HepG2 (cell line): ENCODE data around the gene ZCCHC10. TPM values are rescaled to one million over a fixed set of nuclear protein-coding genes. Genes with fewer than 3 reads are reported as not detected.

Experiments
- ATAC-seq: fragments of 200-7000 bp; cut with Tn5 transposase; 3 replicates; pipeline ENCODE4 v1.9.1; 2020; ENCODE audit warnings: mild to moderate bottlenecking, moderate library complexity
- BruUV-seq: library from RNA; stranded (reverse); fragments of 400-500 nt; replicated peaks from 2 replicates; lab custom pipeline; 2021; lab: Mats Ljungman, UMichigan
- CTCF ChIA-PET: fragments of 300-600 bp; formaldehyde crosslinking; extraction: SDS; loops from one replicate; lab custom pipeline; 2021; ENCODE audit warnings: low total read pairs, inconsistent platforms, low intra/inter-chr PET ratio; lab: Yijun Ruan, JAX
- POLR2A ChIA-PET: fragments of 350-600 bp; sonication (Branson Sonifier 250); formaldehyde crosslinking; loops from one replicate; lab custom pipeline; 2020; ENCODE audit warnings: antibody characterized with exemption, inconsistent platforms; lab: Yijun Ruan, JAX
- DNase-seq: peaks from one replicate; pipeline ENCODE4 v3.0.0-alpha.2; 2015; ENCODE audit warnings: low spot score
- FAIRE-seq: peaks from 3 replicates; lab custom pipeline; 2011; peaks lifted over from hg19 to GRCh38; lab: Jason Lieb, UNC
- H2AFZ ChIP-seq: one replicate; pipeline ENCODE4 v1.6.1; 2011; ENCODE audit warnings: low read length, inconsistent platforms
- H3K27ac ChIP-seq: fragments of 300-600 bp; 3 replicates; pipeline ENCODE4 v1.8.0; 2011; ENCODE audit warnings: mixed run types, mild to moderate bottlenecking, mixed read lengths, low read length, inconsistent platforms; ENCODE audit not compliant: insufficient read depth; ENCODE audit errors: extremely low read length
- H3K27me3 ChIP-seq, 2 experiments: fragments of 200-600 bp in 1 of 2; 2 replicates in 1 of 2; 3 replicates in 1 of 2; pipeline versions ENCODE4 v1.6.0 to v1.8.0; 2011; ENCODE audit warnings: low read length in 2 of 2, mild to moderate bottlenecking in 2 of 2, moderate library complexity in 2 of 2, inconsistent platforms in 1 of 2; ENCODE audit not compliant: insufficient read depth in 2 of 2, control insufficient read depth in 1 of 2
- H3K36me3 ChIP-seq, 2 experiments: fragments of 200-600 bp in 1 of 2; replicated peaks in 1 of 2; 2 replicates in 1 of 2; 3 replicates in 1 of 2; pipeline versions ENCODE4 v1.5.1 to v1.8.0; 2011; ENCODE audit warnings: low read length in 2 of 2, inconsistent platforms in 1 of 2; ENCODE audit not compliant: insufficient read depth in 2 of 2, control insufficient read depth in 1 of 2
- H3K4me1 ChIP-seq: 2 replicates; pipeline ENCODE4 v1.5.1; 2012; ENCODE audit warnings: low read length, inconsistent platforms; ENCODE audit not compliant: insufficient read depth
- H3K4me2 ChIP-seq: 2 replicates; pipeline ENCODE4 v1.6.0; 2011; ENCODE audit warnings: low read depth, low read length, inconsistent platforms
- H3K4me3 ChIP-seq, 3 experiments: fragments of 200-600 bp in 1 of 3; sonication (generic), shearing (Covaris generic) in 1 of 3; replicated peaks in 1 of 3; 2 replicates each; pipeline ENCODE4 v1.5.1; 2011 to 2016; ENCODE audit warnings: low read length in 3 of 3, inconsistent platforms in 2 of 3, low read depth in 2 of 3, mild to moderate bottlenecking in 2 of 3, control low read depth in 1 of 3, mixed read lengths in 1 of 3; ENCODE audit not compliant: insufficient read depth in 1 of 3
- H3K79me2 ChIP-seq: one replicate; pipeline ENCODE4 v1.6.1; 2011; ENCODE audit warnings: low read length, inconsistent platforms; ENCODE audit not compliant: insufficient read depth
- H3K9ac ChIP-seq: 2 replicates; pipeline ENCODE4 v1.6.0; 2011; ENCODE audit warnings: mild to moderate bottlenecking, low read depth, low read length, inconsistent platforms; ENCODE audit not compliant: insufficient read depth
- H3K9me3 ChIP-seq: 2 replicates; pipeline ENCODE4 v1.5.1; 2012; ENCODE audit warnings: mild to moderate bottlenecking, low read length
- H4K20me1 ChIP-seq: 2 replicates; pipeline ENCODE4 v1.6.0; 2011; ENCODE audit warnings: inconsistent platforms, mild to moderate bottlenecking, low read length, moderate library complexity; ENCODE audit not compliant: insufficient read depth
- ATF7-NPFF ChIP-seq: sonication (generic); formaldehyde crosslinking; IDR thresholded peaks from 2 replicates; pipeline ENCODE4 v1.8.1; 2023; ENCODE audit warnings: mild to moderate bottlenecking, low read depth, missing genetic modification reagents, moderate library complexity
- MEIS1 ChIP-seq: sonication (generic); formaldehyde crosslinking; IDR thresholded peaks from 2 replicates; pipeline ENCODE4 v1.9.0; 2021; ENCODE audit warnings: mild to moderate bottlenecking, missing genetic modification reagents, moderate library complexity, borderline replicate concordance
- NBN ChIP-seq: fragments of 450-650 bp; conservative IDR thresholded peaks from 2 replicates; pipeline ENCODE4 v1.6.1; 2017
- NCOA1 ChIP-seq: sonication (generic); formaldehyde crosslinking; IDR thresholded peaks from 2 replicates; pipeline ENCODE4 v1.9.0; 2021; ENCODE audit warnings: missing genetic modification reagents
- NRL ChIP-seq: sonication (generic); formaldehyde crosslinking; IDR thresholded peaks from 2 replicates; pipeline ENCODE4 v1.5.0; 2020; ENCODE audit warnings: missing genetic modification reagents, mild to moderate bottlenecking, moderate library complexity, borderline replicate concordance
- ZBTB1 ChIP-seq: sonication (generic); formaldehyde crosslinking; IDR thresholded peaks from 2 replicates; pipeline ENCODE4 v1.4.0; 2020; ENCODE audit warnings: missing genetic modification reagents, borderline replicate concordance
- ZNF3 ChIP-seq: IDR thresholded peaks from 2 replicates; pipeline ENCODE4 v1.7.0; 2017; ENCODE audit warnings: inconsistent platforms
- ZNF781 ChIP-seq: sonication (generic); formaldehyde crosslinking; IDR thresholded peaks from 2 replicates; pipeline ENCODE4 v1.5.1; 2020; ENCODE audit warnings: borderline replicate concordance, mild to moderate bottlenecking, missing genetic modification reagents; ENCODE audit errors: not compliant biosample characterization
- WGBS: methylation state at CpG from one replicate; pipeline ENCODE4 v1.1.6; 2017; ENCODE audit warnings: low lambda C conversion rate; 5-methylcytosine and 5-hydroxymethylcytosine counted together
- in situ Hi-C: cut with HindIII; loops from 2 replicates; pipeline ENCODE4 v1.10.0; 2017; ENCODE audit warnings: low pct_unique_long_range_greater_than_20kb; ENCODE audit not compliant: extremely low pct_ligation_motif_present
- intact Hi-C: fragments of 100-400 bp; cut with micrococcal nuclease; formaldehyde crosslinking; loops from one replicate; pipeline ENCODE4 v1.10.0; 2022; ENCODE audit not compliant: unreplicated experiment
- polyA plus RNA-seq, 8 experiments: library from polyadenylated mRNA; depleted of rRNA in 3 of 8; stranded (reverse) in 7 of 8; unstranded in 1 of 8; fragments of >200 nt; fragmentation: Illumina TruSeq in 4 of 8; extraction: Trizol in 4 of 8; gene quantifications; 2 replicates each; pipeline versions ENCODE4 v1.2.1 to v1.2.3, GENCODE V29; 2011 to 2016; ENCODE audit warnings: low read depth in 4 of 8, missing spikeins in 1 of 8, mixed read lengths in 1 of 8; ENCODE audit not compliant: insufficient read depth in 1 of 8
- total RNA-seq, 5 experiments: library from RNA; depleted of rRNA; stranded (reverse); fragments of >200 nt; fragmentation: Illumina TruSeq; extraction: Trizol; gene quantifications; 2 replicates each; pipeline ENCODE4 v1.2.3, GENCODE V29; 2016; ENCODE audit warnings: low read depth in 1 of 5
- TF ChIP-seq, protein P1 (sequence below), 2 experiments: sonication (generic) in 1 of 2; formaldehyde crosslinking in 1 of 2; IDR thresholded peaks; 2 replicates each; pipeline versions ENCODE4 v1.6.1 to v1.9.0; 2014 to 2022; ENCODE audit warnings: antibody characterized with exemption in 1 of 2, borderline replicate concordance in 1 of 2, inconsistent platforms in 1 of 2, low read depth in 1 of 2, missing genetic modification reagents in 1 of 2
- TF ChIP-seq, protein P2 (sequence below): sonication (generic); formaldehyde crosslinking; IDR thresholded peaks from 2 replicates; pipeline ENCODE4 v1.5.1; 2020; ENCODE audit warnings: mild to moderate bottlenecking, missing genetic modification reagents

The ZCCHC10 gene
- total and polyA plus RNA-seq, 2 of the 13 experiments (the other 11 are each of a cell fraction or from before 2014, with no cell fraction given): 40.7 to 48.2 TPM

DNA sequence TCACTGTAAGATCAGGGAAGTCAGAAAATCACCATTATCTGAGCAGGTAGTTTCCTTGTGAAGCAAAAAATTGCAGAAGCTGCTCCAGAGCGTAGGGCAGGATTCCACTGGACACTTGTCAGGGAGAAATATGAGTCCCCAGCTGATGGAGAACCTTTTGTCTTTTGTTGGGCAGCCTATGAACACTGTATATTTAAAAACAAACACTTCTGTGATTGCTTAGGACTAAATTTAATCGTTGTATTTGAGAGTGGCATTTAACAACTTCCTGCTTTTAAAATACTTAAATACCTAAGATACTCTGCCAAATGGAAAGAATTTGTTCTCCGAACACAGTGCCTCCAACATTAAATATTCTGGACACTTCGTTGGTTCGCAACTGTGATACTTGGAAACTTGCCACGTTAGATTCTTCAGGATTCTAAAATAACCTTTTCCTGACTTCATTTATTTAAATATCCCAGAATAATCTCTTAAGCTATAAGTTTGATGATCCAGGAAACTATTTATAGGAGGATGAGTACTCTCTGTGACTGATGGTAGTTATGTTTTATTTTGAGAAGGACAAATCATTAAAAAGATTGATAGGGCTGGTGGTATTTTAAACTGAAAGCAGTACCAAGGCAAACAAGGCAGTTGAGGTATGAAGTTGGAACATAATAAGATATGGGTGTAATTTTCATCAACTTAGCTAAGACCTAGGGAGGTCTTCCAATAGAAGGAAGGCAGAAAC lies 22.8 kb upstream of the ZCCHC10 start:
- H3K79me2 ChIP-seq: peaks cover 34% of the 10 kb centered on the region
- DNase-seq: no peak
- H3K9me3 ChIP-seq: no peaks in the 10 kb centered on the region
- ATAC-seq: no peak
- H3K4me2 ChIP-seq: peak overlapping the region; percentile 78
- intact Hi-C loops: no loop called here
- no peaks in the 10 kb centered on the region; a peak in 1 of 5 replicates for H3K27me3 ChIP-seq
- no peaks in the 10 kb centered on the region for H3K36me3 ChIP-seq
- peak overlapping the region; percentile 10 to 39 (median 23); a peak in 3 of 6 replicates for H3K4me3 ChIP-seq
- peak overlapping the region; percentile 49 for H3K9ac ChIP-seq
- in situ Hi-C loops: no loop called here
- peak overlapping the region; percentile 100 for H3K27ac ChIP-seq
- no TSS peak for BruUV-seq
- no peak for FAIRE-seq
- 19% methylated on average over 6 of the region's 6 CpGs for WGBS
- H3K4me1 ChIP-seq: peaks cover 48% of the 10 kb centered on the region
- no peak overlapping the region for H2AFZ ChIP-seq
- peaks cover 7% of the 10 kb centered on the region for H4K20me1 ChIP-seq
- ChIA-PET CTCF (no interaction called here), POLR2A (interaction anchor here (1.0 to 5.9 kb wide), 11 partner anchors 10 to 210 kb away, joined by 3 to 116 read pairs (median 6); partner anchors contain the start of genes AFF4 and ZCCHC10)
- TF ChIP-seq NBN (no peak), ZNF781 (CRISPR knock-in tag) (no peak), MEIS1 (CRISPR knock-in tag) (no peak), ATF7-NPFF (no peak), ZBTB1 (CRISPR knock-in tag) (no peak), NCOA1 (CRISPR knock-in tag) (no peak), NRL (CRISPR knock-in tag) (no peak), ZNF3 (CRISPR knock-in tag) (no peak)
- TF ChIP-seq, protein P1, sequence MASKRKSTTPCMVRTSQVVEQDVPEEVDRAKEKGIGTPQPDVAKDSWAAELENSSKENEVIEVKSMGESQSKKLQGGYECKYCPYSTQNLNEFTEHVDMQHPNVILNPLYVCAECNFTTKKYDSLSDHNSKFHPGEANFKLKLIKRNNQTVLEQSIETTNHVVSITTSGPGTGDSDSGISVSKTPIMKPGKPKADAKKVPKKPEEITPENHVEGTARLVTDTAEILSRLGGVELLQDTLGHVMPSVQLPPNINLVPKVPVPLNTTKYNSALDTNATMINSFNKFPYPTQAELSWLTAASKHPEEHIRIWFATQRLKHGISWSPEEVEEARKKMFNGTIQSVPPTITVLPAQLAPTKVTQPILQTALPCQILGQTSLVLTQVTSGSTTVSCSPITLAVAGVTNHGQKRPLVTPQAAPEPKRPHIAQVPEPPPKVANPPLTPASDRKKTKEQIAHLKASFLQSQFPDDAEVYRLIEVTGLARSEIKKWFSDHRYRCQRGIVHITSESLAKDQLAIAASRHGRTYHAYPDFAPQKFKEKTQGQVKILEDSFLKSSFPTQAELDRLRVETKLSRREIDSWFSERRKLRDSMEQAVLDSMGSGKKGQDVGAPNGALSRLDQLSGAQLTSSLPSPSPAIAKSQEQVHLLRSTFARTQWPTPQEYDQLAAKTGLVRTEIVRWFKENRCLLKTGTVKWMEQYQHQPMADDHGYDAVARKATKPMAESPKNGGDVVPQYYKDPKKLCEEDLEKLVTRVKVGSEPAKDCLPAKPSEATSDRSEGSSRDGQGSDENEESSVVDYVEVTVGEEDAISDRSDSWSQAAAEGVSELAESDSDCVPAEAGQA (IDR thresholded peaks at IDR 0.05; ENCODE audit: low read depth): no peak
- TF ChIP-seq, protein P1 (CRISPR knock-in tag; IDR thresholded peaks at IDR 0.05; ENCODE audit: borderline replicate concordance): 0 out of 2 replicates have a peak, but pooled peaks have one; percentile 13
- TF ChIP-seq, protein P2, sequence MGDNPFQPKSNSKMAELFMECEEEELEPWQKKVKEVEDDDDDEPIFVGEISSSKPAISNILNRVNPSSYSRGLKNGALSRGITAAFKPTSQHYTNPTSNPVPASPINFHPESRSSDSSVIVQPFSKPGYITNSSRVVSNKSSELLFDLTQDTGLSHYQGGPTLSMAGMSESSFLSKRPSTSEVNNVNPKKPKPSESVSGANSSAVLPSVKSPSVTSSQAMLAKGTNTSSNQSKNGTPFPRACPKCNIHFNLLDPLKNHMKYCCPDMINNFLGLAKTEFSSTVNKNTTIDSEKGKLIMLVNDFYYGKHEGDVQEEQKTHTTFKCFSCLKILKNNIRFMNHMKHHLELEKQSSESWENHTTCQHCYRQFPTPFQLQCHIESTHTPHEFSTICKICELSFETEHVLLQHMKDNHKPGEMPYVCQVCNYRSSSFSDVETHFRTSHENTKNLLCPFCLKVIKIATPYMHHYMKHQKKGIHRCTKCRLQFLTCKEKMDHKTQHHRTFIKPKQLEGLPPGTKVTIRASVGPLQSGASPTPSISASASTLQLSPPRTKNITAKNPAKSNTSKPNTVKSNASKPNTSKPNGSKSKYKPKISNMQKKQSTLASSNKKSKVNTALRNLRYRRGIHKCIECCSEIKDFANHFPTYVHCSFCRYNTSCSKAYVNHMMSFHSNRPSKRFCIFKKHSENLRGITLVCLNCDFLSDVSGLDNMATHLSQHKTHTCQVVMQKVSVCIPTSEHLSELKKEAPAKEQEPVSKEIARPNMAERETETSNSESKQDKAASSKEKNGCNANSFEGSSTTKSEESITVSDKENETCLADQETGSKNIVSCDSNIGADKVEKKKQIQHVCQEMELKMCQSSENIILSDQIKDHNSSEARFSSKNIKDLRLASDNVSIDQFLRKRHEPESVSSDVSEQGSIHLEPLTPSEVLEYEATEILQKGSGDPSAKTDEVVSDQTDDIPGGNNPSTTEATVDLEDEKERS (CRISPR knock-in tag): no peak
